Erythroblast (primary cell): Measurements from ENCODE around the gene ZNF426.

Experiments
- DNase-seq, 2 experiments: peaks; one replicate each; lab custom pipeline; 2025; lab: John Stamatoyannopoulos, UW
- GATA1 ChIP-seq: IDR thresholded peaks from 2 replicates; pipeline ENCODE4 v1.6.1; 2011; ENCODE audit warnings: low read depth, mild to moderate bottlenecking, control low read depth, low read length, moderate library complexity
- POLR2A ChIP-seq: IDR thresholded peaks from 2 replicates; pipeline ENCODE4 v1.6.1; 2011; ENCODE audit warnings: mild to moderate bottlenecking, low read length

ZNF426 gene

GRCh38 chr19:9535934-9536333 is 2.5 kb downstream of the ZNF426 start:
- DNase-seq = no peak
- TF ChIP-seq POLR2A (no peak), GATA1 (no peak)

- TF ChIP-seq GATA1 (no peak), POLR2A (no peak)
- DNase-seq = no peak
Measured at GRCh38 chr19:9531933-9532332, 6.5 kb downstream of the ZNF426 start.

- TF ChIP-seq POLR2A (no peak), GATA1 (no peak)
- peak; percentile 18 to 44 for DNase-seq
Measured at GRCh38 chr19:9528757-9529336, 9.6 kb downstream of the ZNF426 start.

- TF ChIP-seq GATA1 (no peak), POLR2A (no peak)
Measured at GRCh38 chr19:9523885-9524474, 14.5 kb downstream of the ZNF426 start.

GRCh38 chr19:9507285-9507684 is 31.2 kb downstream of the ZNF426 start:
- TF ChIP-seq GATA1 (no peak), POLR2A (no peak)
- no peak for DNase-seq

More at GRCh38 chr19:9523885-9524474, 14.5 kb downstream of the ZNF426 start:
- no peak for DNase-seq

GRCh38 chr19:9500796-9501195 is 37.6 kb downstream of the ZNF426 start:
- TF ChIP-seq GATA1 = no peak
- TF ChIP-seq POLR2A = no peak
- DNase-seq = no peak

- no peak for TF ChIP-seq GATA1
- no peak for TF ChIP-seq POLR2A
- DNase-seq = peak; percentile 8 to 20
Measured at GRCh38 chr19:9498183-9498902, 40.1 kb downstream of the ZNF426 start, which contains the start of gene ZNF560. ZNF560 (minus strand) TSS chr19:9498616; CDS start chr19:9475313, 23,303 bp downstream.

- DNase-seq = no peak
- TF ChIP-seq POLR2A = no peak
- TF ChIP-seq GATA1 = no peak
Measured at GRCh38 chr19:9494096-9494495, 44.3 kb downstream of the ZNF426 start.

- peak in 1 of 2 experiments; percentile 8 for DNase-seq
- TF ChIP-seq POLR2A (no peak), GATA1 (no peak)
Measured at GRCh38 chr19:9487016-9487415, 51.4 kb downstream of the ZNF426 start.

GRCh38 chr19:9485140-9485539 is 53.3 kb downstream of the ZNF426 start:
- TF ChIP-seq GATA1 (no peak), POLR2A (no peak)
- no peak for DNase-seq

- DNase-seq = no peak
- TF ChIP-seq GATA1 = no peak
- no peak for TF ChIP-seq POLR2A
Measured at GRCh38 chr19:9474975-9475374, 63.5 kb downstream of the ZNF426 start.
